Epithelial cell of umbilical artery (primary cell): ENCODE data around the gene AGT. TPM values are rescaled to one million over a fixed set of nuclear protein-coding genes. Genes with fewer than 3 reads are reported as not detected.

ENCODE experiments used
- total RNA-seq: library from RNA; depleted of rRNA; stranded (reverse); fragments of >200 nt; gene quantifications from 2 replicates; pipeline ENCODE4 v1.2.3, GENCODE V29; 2014

The AGT gene
- not detected in 2 replicates for total RNA-seq

DNA sequence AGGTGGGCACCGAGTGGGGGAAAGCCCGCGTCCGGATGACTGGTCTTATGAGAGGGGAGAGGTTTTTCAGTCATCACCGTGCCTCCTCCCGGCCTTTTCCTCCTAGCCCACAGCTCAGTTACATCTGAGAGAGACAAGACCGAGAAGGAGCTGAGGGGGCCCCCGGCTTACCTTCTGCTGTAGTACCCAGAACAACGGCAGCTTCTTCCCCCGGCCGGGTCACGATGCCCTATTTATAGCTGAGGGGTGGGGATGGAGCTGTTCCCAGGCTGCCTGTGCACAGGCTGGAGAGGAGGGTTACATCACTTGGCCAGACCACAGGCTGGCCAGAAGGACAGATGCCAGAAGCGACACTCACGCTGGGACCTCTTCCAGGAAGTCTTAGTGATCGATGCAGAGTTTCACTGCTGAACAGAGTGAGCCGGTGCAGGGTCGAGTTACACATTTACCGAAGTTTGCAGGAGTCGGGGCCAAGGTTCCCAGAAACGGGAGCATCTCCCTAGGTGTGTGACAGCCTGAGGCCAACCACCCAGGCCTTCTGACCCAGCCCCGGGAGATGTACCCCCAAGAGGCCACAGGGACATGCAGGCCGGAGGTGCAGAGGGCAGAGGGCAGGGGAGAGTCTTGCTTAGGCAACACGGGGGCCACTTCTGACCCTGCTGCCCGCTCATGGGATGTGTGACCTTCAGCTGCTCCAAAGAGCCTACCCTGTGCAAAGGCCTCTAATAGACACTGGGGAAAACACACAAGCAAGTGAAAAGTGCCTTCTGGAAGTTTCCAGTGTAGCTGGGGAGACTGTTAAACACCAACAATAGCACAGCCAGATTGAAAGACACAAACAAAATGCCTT, at the start of gene AGT:
Gene AGT (minus strand): TSS at position 208 of the 850 bp plus-strand sequence. CDS start 3,299 bp downstream, outside the sequence.

DNA sequence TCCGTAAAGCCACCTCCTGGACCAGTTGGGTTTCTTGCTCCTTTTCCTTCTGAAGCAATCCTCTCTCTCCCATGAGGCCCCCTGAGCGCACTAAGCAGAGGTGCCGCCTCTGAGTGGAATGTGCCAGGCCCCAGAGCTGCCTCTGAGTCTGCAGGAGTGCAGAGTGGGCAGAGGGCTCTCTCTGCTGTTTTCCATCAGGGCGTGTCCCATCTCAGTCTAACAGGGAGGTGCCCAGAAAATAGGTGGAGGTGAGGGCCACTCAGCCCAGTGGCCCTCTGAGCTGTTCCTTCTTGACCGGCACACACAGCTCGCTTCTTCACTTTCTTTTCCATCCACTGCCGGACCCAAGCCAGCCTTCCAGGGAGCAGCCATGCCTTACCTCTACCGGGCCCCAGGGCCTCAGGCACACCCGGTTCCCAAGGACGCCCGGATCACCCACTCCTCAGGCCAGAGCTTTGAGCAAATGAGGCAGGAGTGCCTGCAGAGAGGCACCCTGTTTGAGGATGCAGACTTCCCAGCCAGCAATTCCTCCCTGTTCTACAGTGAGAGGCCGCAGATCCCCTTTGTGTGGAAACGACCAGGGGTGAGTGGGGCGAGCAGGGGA, 33.3 kb upstream of the AGT start, which contains the start of gene CAPN9:
Gene CAPN9 (plus strand): TSS at position 262 of the 604 bp plus-strand sequence. CDS start 109 bp downstream, at position 371.

Other genes starting within 250 kb of the AGT start
- 20.4 and 23.4 TPM in 2 replicates for gene COG2, start 71.6 kb downstream of the AGT start, total RNA-seq
- not detected in 2 replicates for gene CAPN9, start 33.3 kb upstream of the AGT start, total RNA-seq
- 8.8 and 12.2 TPM in 2 replicates for gene C1orf198, start 154.4 kb upstream of the AGT start, total RNA-seq